KMS-11 (cell line): Measurements from ENCODE around the gene EPHA1.

ENCODE experiments used
- H2AFZ ChIP-seq: fragments of 200-600 bp; sonication (generic); 2 replicates; pipeline ENCODE4 v1.6.1; 2016; ENCODE audit warnings: antibody characterized with exemption, mixed run types, low read depth
- H3K27ac ChIP-seq: fragments of 200-600 bp; sonication (generic); 2 replicates; pipeline ENCODE4 v1.6.1; 2016; ENCODE audit warnings: mild to moderate bottlenecking, mixed run types
- H3K27me3 ChIP-seq: fragments of 200-600 bp; sonication (generic); 2 replicates; pipeline ENCODE4 v1.6.1; 2017; ENCODE audit warnings: mild to moderate bottlenecking, low read depth, mixed run types, moderate library complexity; ENCODE audit not compliant: insufficient read depth
- H3K36me3 ChIP-seq: fragments of 200-600 bp; sonication (generic); 2 replicates; pipeline ENCODE4 v1.6.1; 2017; ENCODE audit warnings: mild to moderate bottlenecking, mixed run types; ENCODE audit not compliant: insufficient read depth
- H3K4me1 ChIP-seq: fragments of 200-600 bp; sonication (generic); 2 replicates; pipeline ENCODE4 v1.6.1; 2016; ENCODE audit warnings: mild to moderate bottlenecking, low read depth, mixed run types; ENCODE audit not compliant: poor library complexity, severe bottlenecking
- H3K4me2 ChIP-seq: fragments of 200-600 bp; sonication (generic); 2 replicates; pipeline ENCODE4 v1.7.0; 2016; ENCODE audit warnings: mild to moderate bottlenecking, mixed run types
- H3K4me3 ChIP-seq: fragments of 200-600 bp; sonication (generic); IDR thresholded peaks from 2 replicates; pipeline ENCODE4 v1.6.1; 2017; ENCODE audit warnings: low read depth, low read length, mixed read lengths; ENCODE audit not compliant: insufficient read depth
- H3K79me2 ChIP-seq: fragments of 200-600 bp; sonication (generic); 2 replicates; pipeline ENCODE4 v1.6.1; 2016; ENCODE audit warnings: low read depth, mixed run types; ENCODE audit not compliant: insufficient read depth
- H3K9ac ChIP-seq: fragments of 200-600 bp; sonication (generic); 2 replicates; pipeline ENCODE4 v1.6.1; 2016; ENCODE audit warnings: mild to moderate bottlenecking, mixed run types
- H4K20me1 ChIP-seq: fragments of 200-600 bp; sonication (generic); 2 replicates; pipeline ENCODE4 v1.6.1; 2016; ENCODE audit warnings: mild to moderate bottlenecking, mixed run types; ENCODE audit not compliant: insufficient read depth
- CTCF ChIP-seq: fragments of 200-600 bp; sonication (generic); conservative IDR thresholded peaks from 2 replicates; pipeline ENCODE4 v1.6.1; 2017; ENCODE audit warnings: low read depth, mild to moderate bottlenecking, antibody characterized with exemption, low read length, moderate library complexity, mixed read lengths

EPHA1 gene

GRCh38 chr7:143351574-143351973 lies 57.1 kb downstream of the EPHA1 start:
- Histone ChIP-seq H3K9ac (no peak overlapping the region), H2AFZ (no peak overlapping the region), H3K27ac (no peak overlapping the region), H3K4me3 (no peak overlapping the region), H3K36me3 (no peaks in the 10 kb centered on the region), H3K79me2 (no peaks in the 10 kb centered on the region), H3K4me2 (no peak overlapping the region), H4K20me1 (no peaks in the 10 kb centered on the region), H3K27me3 (no peaks in the 10 kb centered on the region), H3K4me1 (no peaks in the 10 kb centered on the region)
- TF ChIP-seq CTCF: no peak

DNA sequence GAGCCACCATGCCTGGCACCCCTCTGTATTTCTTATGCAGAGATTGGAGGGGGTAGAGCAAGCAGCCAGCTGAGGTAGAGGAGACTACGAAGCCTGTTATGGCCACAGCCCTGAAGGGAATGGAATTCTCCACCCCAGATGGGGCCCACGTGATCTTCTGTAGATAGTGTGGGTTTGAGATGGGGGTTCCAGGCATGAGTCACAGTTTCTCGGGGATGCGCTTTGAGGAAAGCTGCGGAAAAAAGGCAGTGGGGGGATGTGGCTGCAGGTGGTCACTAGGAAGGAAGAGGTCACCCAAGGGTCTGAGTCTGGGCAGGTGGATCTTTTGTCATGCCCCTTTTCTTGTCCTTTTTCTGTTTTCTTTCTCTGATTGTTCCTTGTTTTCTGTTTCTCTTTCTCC lies 57.6 kb downstream of the EPHA1 start:
- Histone ChIP-seq H4K20me1 (no peaks in the 10 kb centered on the region), H3K4me3 (no peak overlapping the region), H2AFZ (no peak overlapping the region), H3K4me1 (no peaks in the 10 kb centered on the region), H3K9ac (no peak overlapping the region), H3K4me2 (no peak overlapping the region), H3K27me3 (no peaks in the 10 kb centered on the region), H3K36me3 (no peaks in the 10 kb centered on the region), H3K27ac (no peak overlapping the region), H3K79me2 (no peaks in the 10 kb centered on the region)
- no peak for TF ChIP-seq CTCF

- TF ChIP-seq CTCF: no peak
- H3K4me2 ChIP-seq: no peak overlapping the region
- H3K9ac ChIP-seq: no peak overlapping the region
- no peaks in the 10 kb centered on the region for H3K79me2 ChIP-seq
- no peaks in the 10 kb centered on the region for H3K27me3 ChIP-seq
- H4K20me1 ChIP-seq: no peaks in the 10 kb centered on the region
- no peak overlapping the region for H2AFZ ChIP-seq
- no peak overlapping the region for H3K27ac ChIP-seq
- H3K36me3 ChIP-seq: no peaks in the 10 kb centered on the region
- no peaks in the 10 kb centered on the region for H3K4me1 ChIP-seq
- H3K4me3 ChIP-seq: no peak overlapping the region
These were observed 60.7 kb downstream of the EPHA1 start for GRCh38 chr7:143347950-143348349.

GRCh38 chr7:143346018-143346417 lies 62.6 kb downstream of the EPHA1 start:
- Histone ChIP-seq H3K79me2 (no peaks in the 10 kb centered on the region), H3K4me1 (no peaks in the 10 kb centered on the region), H4K20me1 (no peaks in the 10 kb centered on the region), H3K9ac (no peak overlapping the region), H3K4me3 (no peak overlapping the region), H3K36me3 (no peaks in the 10 kb centered on the region), H2AFZ (no peak overlapping the region), H3K4me2 (no peak overlapping the region), H3K27ac (no peak overlapping the region), H3K27me3 (no peaks in the 10 kb centered on the region)
- TF ChIP-seq CTCF: no peak
